8988T (cell line): ENCODE results near the gene RBBP8NL.

Source experiments
- DNase-seq: peaks from one replicate; pipeline ENCODE4 v3.0.0; 2011

Gene RBBP8NL

DNA sequence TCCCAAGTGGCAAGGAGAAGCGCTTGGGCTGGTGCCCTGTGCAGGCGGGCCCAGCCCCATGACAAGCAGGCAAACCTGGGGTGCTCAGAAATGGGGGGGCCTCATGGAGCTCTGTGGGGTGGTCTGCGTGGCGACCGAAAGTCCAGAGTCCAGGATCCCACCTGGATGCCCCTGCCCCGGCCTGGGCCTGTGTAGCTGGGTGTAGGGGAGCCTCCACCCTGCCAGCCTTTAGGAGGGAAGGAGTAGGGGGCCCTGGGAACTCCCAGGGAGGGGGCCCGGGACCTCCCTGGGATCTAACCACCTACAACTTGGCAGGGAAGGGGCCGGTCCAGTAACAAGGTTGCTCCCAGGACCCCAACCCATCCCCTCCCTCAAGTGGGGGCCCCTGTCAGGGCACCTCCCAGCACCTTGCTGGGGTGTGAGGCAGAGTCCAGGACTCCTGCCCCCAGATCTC, 55.7 kb downstream of the RBBP8NL start:
- no peak for DNase-seq

DNA sequence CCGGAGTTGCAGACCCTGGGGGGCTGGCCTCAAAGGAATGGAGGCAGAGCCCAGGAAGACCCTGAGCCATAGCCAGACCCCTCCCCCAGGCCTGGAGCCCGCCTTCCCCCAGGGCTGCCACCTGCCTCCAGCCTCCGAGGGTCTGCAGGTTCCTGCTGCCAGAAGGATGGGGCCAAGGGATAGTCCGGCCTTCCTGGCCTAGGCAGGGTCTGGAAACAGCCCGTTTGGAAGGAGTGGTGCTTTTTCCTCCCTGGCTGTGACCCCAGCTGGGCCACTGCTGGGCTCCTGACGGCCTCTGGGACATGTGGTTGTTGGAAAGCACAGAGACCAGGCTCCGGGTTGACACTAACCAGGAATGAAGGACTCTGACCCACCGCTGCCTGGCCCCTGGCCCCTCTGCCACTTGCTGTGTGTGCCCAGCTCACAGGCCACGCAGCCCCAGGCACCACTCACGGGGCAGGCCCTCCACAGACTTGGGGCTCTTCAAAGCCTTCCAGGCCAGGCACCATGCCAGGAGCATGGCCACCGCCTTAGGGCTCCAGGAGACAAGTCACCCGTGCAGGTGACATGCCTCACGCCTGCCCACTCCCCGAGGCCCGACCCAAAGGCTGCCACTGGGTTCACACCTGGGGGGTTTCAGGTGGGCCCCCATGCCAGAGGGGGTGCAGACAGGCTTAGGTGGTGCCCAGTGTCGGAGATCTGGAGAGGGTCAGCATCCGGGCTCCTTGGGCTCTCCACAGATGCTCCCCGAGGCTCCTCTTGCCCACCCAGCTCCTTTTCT, 56.3 kb downstream of the RBBP8NL start:
- DNase-seq: no peak

GRCh38 chr20:62370115-62370806, 57.1 kb downstream of the RBBP8NL start:
- peak; percentile 82 for DNase-seq

- DNase-seq: no peak
Measured at GRCh38 chr20:62369815-62370114, 57.6 kb downstream of the RBBP8NL start.

- peak; percentile 92 for DNase-seq
Measured at GRCh38 chr20:62368976-62369814, 58.1 kb downstream of the RBBP8NL start.

DNA sequence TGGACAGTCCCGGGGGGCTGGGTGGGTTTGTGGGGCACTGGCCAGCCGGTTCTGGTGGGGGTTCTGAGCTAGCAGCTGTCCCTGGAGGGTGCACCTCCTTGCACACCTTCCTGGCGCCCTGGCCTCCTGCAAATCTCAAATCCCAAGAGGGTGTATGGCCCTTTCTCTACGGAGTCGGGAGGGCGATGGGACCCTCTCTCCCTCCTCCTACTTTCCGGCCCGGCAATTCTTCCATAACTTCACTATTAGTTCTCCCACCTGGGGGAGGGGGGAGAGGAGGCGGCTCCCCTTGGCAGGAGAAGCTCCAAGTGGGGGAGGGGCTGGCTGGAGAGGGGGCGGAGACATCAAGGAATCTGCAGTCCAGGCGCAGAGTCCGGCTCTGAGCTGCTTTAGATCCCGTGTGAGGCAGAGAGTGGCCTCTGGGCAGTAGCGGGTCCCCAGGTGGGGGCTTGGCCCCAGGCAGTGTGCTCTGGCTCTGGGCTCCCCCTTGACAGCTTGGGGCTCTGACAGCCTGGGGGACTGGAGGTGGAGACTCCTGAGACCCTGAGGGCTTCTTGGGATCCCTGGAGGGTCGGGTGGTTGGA, 58.9 kb downstream of the RBBP8NL start:
- DNase-seq: peak; percentile 81

GRCh38 chr20:62367633-62368391, 59.5 kb downstream of the RBBP8NL start:
- DNase-seq: peak; percentile 64

DNA sequence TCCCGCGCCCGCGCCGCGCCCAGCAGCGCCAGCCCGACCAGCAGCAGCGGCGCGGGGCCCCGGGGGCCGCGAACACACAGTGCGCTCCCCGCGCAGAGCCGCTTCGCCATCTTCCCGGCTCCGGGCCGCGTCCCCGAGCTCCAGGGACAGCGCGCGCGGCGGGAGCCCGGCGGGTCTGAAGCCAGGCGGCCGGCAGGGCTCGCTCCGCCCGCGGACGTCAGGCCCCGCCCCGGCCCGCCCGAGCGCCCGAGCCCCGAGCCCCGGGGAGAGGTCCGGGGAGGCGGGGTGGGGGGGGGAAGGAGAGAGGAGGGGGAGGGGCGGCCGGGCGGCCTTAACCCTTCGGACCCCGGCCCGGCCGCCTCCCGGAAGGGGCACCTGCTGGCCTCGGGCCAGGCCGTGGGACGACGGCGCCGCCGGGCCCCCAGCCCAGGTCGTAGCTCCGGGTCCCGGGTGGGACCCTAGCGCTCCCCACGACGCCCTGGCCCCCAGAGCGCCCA, 60.2 kb downstream of the RBBP8NL start, which contains the start of gene LAMA5:
TSS of gene LAMA5 (minus strand) at position 177 of the 497 bp plus-strand sequence. CDS start at position 110, 67 bp downstream.
- peak; percentile 97 for DNase-seq

DNA sequence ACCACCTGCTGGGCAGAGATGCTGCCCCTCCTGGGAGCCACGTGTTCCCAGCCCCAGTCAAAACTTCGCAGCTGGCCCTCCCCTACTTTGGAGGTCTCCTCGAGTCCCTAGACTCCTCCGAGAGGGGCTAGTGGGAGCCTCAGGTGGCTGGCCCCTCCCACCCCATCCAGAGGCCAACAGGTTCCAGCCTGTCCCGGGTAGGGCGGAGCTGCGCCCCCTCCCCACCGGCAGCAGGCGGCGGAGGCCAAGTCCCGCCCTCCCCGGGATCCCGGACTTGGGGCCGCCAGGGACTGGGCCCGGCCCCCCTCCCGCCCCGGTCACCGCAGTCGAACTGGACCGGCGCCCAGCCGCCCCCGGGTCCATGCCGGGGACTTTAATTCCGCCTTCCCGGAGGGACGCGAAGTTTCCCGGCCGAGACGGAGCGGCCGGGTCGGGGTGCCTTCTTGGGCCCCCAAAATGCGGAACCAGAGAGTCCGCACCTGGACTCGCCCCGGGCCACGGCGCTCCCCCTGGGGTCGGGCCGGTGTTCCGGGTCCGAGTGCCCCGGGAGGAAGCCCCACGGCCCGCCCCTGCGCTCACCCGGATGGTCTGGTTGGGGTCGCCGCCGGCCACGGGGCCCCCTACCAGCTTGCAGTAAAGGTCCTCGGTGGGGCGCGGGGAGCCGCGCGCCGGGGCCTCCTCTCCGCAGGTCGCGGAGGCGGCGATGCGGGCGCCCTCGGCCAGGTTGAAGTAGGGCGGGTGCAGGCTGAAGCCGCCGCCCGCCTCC, 60.8 kb downstream of the RBBP8NL start:
- peak; percentile 85 for DNase-seq

DNA sequence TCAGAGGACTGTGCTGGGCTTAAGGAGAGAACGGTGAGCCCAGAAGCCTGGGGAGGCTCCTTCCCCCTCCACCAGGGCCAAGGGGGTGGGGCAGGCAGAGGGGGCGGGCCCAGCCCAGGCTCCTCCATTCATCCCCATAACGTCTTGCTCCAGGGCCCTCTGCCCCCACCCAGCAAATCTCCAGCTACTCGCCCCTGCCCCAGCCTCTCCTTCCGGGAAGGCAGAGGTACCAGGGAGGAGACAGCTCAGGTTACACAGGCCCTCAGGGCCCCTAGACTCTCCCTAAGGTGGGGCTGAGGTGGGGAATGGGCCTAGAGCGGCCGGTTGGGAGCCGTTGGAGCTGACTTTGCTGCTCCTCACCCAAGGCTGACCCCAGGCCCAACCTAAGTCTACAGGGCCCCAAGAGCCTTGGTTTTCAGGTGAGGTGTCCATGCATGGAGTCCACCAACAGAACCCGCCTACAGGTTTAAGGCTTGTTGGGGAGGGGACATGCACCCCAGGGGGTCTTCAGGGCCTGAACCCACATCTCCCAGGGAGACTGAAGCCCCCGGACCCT, 61.4 kb downstream of the RBBP8NL start:
- peak; percentile 91 for DNase-seq

DNA sequence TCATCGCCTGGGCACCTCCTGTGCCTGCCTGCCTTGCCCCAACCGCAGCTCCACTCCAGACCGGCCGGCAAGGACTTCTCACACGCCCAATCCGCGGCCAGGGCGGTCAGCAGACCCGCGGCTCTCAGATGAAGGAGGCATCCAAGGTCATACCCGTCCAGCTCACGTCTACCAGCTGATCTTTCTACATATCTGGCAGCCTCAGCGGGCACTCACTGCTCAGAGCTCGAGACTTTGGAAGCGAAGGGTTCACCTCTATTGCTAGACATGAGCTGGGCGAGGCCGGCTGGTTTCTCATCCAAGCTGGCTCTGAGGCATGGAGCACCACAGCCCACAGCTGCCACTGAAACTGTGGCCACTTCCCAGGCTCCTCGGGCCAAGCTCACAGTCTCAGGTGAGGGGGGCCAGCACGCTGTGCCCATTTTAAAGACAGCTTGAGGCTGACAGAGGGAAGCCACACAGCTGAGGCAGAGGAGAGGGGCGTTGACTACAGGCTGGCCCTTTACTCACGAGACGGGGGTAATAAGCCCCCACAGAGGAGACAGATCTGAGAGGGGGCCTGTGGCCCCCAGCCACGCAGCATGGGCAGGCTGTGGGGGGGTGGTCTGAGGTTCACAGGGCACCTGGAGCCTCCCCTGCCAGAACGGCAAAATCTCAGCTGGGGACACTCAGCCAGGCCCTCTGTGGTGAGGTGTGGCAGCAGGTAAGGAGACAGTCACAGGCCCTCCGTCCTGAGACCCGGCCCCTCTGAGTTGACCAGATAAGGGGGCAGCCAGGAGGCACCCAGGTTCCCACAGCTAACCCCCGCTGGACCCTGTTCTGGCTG, 62.2 kb downstream of the RBBP8NL start:
- no peak for DNase-seq

GRCh38 chr20:62363920-62364851, 63.2 kb downstream of the RBBP8NL start:
- no peak for DNase-seq

- peak; percentile 86 for DNase-seq
Measured at GRCh38 chr20:62362991-62363919, 64.1 kb downstream of the RBBP8NL start.

DNA sequence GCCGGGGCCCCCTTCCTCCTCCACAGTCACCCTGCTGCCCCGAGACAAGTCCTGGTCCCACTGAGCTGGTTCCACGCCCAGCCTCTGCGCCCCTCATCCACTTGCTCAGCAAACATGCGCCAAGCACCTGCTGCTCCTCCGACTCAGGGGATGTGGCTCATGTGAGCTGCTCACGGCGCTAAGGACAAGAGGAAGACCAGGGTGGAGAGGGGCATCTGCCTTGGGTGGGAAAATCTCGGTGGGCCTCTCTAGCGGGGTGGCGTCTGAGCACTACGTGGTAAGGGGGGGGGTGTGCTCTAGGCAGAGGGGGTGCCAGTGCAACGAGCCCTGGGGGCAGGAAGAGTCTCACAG, 64.8 kb downstream of the RBBP8NL start:
- DNase-seq: no peak

DNA sequence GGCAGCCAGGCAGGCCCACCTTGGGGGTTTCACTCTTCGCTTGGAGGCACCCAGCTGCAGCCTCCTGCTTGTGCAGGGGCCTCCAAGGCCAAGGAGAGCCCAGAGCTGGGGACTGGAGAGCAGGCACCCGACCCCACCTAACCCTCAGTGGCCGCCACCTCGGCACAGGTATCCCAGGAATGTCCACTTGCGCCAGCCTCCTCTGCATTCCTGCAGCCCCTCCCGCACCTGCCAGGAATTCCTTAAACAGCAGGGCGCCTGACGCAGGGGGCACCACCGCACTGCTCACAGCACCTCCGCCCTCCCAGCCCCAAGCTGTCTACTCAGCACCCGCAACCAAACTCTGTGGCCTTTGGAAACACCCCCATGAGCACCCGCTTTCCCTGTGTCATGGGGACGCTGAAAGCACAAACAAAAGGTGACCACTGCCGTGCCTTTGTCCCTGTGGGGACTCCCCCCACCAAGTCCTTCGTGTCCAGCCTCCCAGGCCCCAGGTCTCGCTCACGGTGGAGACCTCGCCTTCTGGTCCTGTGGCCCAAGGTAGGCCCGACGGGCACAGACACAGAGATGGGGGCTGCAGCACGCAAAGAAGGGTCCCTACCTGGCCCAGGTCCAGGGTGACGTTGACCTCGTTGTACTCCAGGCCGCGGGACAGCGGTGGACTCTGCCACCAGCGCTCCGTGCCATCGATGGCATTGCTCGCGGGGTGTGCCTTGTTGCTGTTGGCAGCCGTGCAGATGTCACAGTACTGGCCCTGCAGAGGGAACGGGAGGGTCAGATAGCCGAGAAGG, 65.3 kb downstream of the RBBP8NL start:
- peak; percentile 91 for DNase-seq

DNA sequence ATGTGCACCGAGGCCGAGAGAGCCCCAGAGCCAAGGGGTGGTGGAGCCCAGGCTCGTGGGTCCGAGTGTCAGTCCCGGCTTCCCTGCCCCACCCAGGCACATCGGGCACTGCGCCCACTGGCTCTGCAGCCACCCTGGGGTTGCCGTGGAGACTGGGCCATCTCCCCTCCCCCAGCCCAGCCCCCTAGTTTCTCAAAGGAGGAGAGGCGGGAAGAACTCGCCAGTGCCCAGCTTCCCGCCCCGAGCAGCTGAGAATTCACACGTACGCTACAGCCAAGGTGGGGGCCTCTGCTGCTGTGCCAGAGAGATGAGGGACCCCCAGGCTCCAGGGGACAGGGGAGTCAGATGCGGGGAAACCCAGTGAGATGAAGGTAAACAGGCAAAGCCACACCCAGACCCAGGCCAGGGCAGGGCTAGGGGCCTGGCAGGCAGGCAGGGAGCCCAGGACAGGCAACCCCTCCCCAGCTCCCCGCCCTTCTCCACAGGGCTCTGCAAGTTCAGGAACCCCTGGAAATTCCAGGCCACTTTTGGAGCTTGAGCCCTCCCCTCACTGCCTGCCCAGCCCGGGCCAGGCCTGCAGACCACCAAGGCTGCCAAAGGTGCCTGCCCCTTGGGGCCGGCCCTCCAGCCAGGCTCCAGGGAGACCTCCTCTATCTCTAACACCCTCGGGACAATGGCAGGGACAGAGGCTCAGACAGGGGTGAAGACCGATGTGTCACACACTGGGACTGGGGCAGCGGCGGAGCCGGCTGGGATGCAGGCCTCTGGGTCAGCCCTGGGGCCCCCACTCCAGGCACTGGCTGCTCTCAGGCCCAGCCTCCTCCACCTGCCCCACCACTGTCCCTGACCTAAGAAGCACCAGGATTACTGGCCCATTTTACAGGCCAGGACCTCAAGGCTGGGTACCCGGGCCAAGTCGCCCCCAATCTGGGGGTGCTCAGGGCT, 66.2 kb downstream of the RBBP8NL start:
- no peak for DNase-seq
